Fibroblast of pulmonary artery (primary cell): ENCODE data around the gene IQCE.

ENCODE experiments used
- DNase-seq: peaks from one replicate; pipeline ENCODE4 v3.0.0-alpha.2; 2010; ENCODE audit warnings: low read depth
- H3K4me3 ChIP-seq: replicated peaks from 2 replicates; pipeline ENCODE4 v1.5.1; 2011; ENCODE audit warnings: low read depth, mild to moderate bottlenecking, control low read depth, low read length, moderate library complexity
- TF ChIP-seq, protein P1 (sequence below): IDR thresholded peaks from 2 replicates; pipeline ENCODE4 v1.5.1; 2011; ENCODE audit warnings: mild to moderate bottlenecking, control low read depth, low read length, inconsistent platforms; ENCODE audit errors: missing control alignments

Gene IQCE

GRCh38 chr7:2624293-2624886, 65.6 kb downstream of the IQCE start:
- TF ChIP-seq, protein P1, sequence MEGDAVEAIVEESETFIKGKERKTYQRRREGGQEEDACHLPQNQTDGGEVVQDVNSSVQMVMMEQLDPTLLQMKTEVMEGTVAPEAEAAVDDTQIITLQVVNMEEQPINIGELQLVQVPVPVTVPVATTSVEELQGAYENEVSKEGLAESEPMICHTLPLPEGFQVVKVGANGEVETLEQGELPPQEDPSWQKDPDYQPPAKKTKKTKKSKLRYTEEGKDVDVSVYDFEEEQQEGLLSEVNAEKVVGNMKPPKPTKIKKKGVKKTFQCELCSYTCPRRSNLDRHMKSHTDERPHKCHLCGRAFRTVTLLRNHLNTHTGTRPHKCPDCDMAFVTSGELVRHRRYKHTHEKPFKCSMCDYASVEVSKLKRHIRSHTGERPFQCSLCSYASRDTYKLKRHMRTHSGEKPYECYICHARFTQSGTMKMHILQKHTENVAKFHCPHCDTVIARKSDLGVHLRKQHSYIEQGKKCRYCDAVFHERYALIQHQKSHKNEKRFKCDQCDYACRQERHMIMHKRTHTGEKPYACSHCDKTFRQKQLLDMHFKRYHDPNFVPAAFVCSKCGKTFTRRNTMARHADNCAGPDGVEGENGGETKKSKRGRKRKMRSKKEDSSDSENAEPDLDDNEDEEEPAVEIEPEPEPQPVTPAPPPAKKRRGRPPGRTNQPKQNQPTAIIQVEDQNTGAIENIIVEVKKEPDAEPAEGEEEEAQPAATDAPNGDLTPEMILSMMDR = no peak
- H3K4me3 ChIP-seq = no peak overlapping the region

DNA sequence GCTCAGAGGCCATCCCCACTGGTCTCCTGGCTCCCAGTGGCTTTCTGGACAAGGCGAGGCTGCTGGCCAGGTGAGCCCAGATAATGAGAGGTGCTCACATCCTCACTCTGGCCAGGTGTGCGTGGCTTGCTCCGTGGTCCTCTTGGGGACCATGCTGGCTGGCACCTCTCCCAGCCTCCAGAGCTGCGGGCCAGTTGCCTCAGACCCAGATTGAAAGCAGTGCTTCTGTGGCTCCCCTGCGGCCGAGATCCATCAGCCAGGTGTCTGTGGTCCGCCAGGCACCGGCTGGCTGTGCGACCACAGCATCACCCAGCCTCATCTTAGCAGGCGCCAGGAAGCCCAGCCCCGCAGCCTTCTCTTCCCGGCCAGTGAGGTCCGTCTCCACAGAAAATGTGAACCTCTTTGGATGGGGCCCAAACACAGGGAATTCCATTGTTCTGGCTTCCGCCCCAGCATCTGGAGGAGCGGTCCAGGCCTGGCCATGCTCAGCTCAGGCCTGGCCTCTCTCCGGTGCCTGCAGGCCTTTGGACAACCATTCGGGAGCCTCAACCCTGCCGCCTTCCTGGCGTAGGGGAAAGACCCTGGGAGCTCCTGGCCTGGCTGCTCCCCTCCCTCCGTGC, 67.8 kb downstream of the IQCE start:
- DNase-seq = peak; percentile 92

More at GRCh38 chr7:2624293-2624886, 65.6 kb downstream of the IQCE start:
- no peak for DNase-seq

DNA sequence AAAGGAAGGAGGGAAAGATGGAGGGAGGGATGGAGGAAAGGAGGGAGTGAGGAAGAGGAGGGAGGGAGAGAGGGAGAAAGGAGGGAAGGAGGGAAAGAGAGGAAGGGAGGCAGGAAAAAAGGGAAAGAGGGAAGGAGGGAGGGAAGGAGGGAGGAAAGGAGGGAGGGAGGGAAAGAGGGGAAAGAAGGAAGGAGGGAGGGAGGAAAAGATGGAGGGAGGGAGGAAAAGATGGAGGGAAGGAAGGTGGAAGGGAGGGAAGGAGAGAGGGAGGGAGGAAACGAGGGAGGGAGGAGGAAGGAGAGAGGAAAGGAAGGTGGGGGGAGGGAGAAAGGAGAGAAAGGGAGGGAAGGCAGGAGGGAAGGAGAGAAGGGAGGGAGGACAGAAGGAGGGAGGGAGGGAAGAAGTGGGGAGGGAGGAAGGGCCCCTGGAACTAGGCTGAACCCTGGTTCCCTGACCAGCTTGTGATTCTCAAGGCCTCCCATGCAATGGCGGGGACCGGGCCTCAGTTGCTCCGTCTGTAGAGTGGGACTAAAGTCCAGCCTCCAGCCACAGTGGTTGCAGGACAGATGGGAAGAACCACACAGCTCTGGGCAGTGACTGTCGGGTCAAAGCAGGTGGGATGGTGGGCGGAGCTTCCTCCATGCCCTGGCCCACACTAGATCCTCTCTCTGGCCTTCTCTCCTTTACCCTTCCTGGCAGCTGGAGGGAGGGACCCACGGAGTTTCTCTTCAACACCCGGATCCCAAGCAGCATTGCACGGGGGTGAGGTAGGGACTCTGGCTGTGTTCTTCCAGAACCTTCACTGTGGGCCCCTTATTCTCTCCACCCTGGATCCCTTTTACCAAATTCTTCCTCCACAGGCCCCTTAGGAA, 68.7 kb downstream of the IQCE start:
- TF ChIP-seq, protein P1 = no peak
- no peak for DNase-seq
- no peak overlapping the region for H3K4me3 ChIP-seq

More for the DNA sequence above, 67.8 kb downstream of the IQCE start:
- no peak overlapping the region for H3K4me3 ChIP-seq
- TF ChIP-seq, protein P1 = no peak

DNA sequence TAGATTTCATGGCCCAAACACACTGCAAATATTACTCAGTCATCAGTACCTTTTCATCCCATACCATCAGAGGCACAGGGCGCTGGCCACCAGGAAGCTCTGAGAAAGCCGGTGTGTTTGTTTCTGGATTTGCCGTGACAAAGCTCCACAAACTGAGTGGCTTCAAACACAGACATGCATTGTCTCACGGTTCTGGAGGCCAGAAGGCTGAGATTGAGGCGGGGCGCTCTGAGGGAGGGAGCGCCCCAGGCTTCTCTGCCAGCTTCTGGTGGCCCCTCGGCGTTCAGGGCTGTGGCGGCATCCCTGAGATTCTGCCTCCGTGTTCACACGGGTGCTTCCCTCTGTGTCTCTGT, 69.3 kb downstream of the IQCE start:
- TF ChIP-seq, protein P1 = no peak
- no peak for DNase-seq
- no peak overlapping the region for H3K4me3 ChIP-seq

GRCh38 chr7:2628891-2629290, 70.1 kb downstream of the IQCE start:
- no peak overlapping the region for H3K4me3 ChIP-seq
- TF ChIP-seq, protein P1 = no peak
- no peak for DNase-seq

- DNase-seq = peak; percentile 21
- H3K4me3 ChIP-seq = no peak overlapping the region
- TF ChIP-seq, protein P1 = no peak
Measured at GRCh38 chr7:2629746-2630681, 71.2 kb downstream of the IQCE start.
